ENCODE measurements around the gene KRT83. TPM values are rescaled to one million over a fixed set of nuclear protein-coding genes. Genes with fewer than 3 reads are reported as not detected.

Gene KRT83
- total RNA-seq (2022) (12.2 and 14.5 TPM in 2 replicates), Bru-seq, nascent RNA (not detected), BruChase-seq, experiment 1, labeled RNA remaining after a 6-hour chase (percentile 8 among the genes with signal in this experiment), BruChase-seq, experiment 2, labeled RNA remaining after a 2-hour chase (percentile 17 among the genes with signal in this experiment)
- long read RNA-seq = 0 reads

GRCh38 chr12:52320784-52321400 is at the start of gene KRT83:
Gene KRT83, minus strand, starts transcription at chr12:52321398. Its CDS starts 63 bp downstream, at chr12:52321335.
- no peaks in the 10 kb centered on the region for H3K4me1 Mint-ChIP-seq (ENCODE audit: insufficient read depth, unreplicated experiment)
- TF ChIP-seq CTCF (IDR thresholded peaks at IDR 0.05; ENCODE audit: unreplicated experiment) = no peak
- intact Hi-C loops (cut with micrococcal nuclease) = loop anchor here (1.0 kb wide), 1 partner anchor 86 kb away; no protein-coding TSS in a partner anchor
- no peaks in the 10 kb centered on the region for H3K9me3 Mint-ChIP-seq (ENCODE audit: unreplicated experiment)
- no peak within 1 kb of the TSS for H3K27ac Mint-ChIP-seq (ENCODE audit: low read depth, unreplicated experiment)
- H3K27me3 Mint-ChIP-seq (ENCODE audit: insufficient read depth, unreplicated experiment) = no peaks in the 10 kb centered on the region
- no TSS peak for BruUV-seq (replicated peaks)
- POLR2A ChIA-PET = no interaction called here
- no peaks in the 10 kb centered on the region for H3K36me3 Mint-ChIP-seq (ENCODE audit: insufficient read depth, unreplicated experiment)
- CTCF ChIA-PET = interaction anchor here (1.1 to 3.5 kb wide), 4 partner anchors 34 to 163 kb away, joined by 3 to 12 read pairs (median 4); no protein-coding TSS in a partner anchor
- no peak for DNase-seq (ENCODE audit: unreplicated experiment)
- no peak within 1 kb of the TSS for H3K4me3 Mint-ChIP-seq (ENCODE audit: unreplicated experiment)

- no peak for DNase-seq (ENCODE audit: unreplicated experiment)
- Mint-ChIP-seq H3K9me3 (ENCODE audit: unreplicated experiment) (no peaks in the 10 kb centered on the region), H3K4me1 (ENCODE audit: insufficient read depth, unreplicated experiment) (no peaks in the 10 kb centered on the region), H3K27ac (ENCODE audit: low read depth, unreplicated experiment) (no peak overlapping the region), H3K4me3 (ENCODE audit: unreplicated experiment) (no peak overlapping the region), H3K36me3 (ENCODE audit: insufficient read depth, unreplicated experiment) (no peaks in the 10 kb centered on the region), H3K27me3 (ENCODE audit: insufficient read depth, unreplicated experiment) (peaks cover 11% of the 10 kb centered on the region)
- BruUV-seq (replicated peaks) = no TSS peak
- POLR2A ChIA-PET = interaction anchor here (1.1 kb wide), 1 partner anchor 24 kb away, joined by 3 read pairs; no protein-coding TSS in a partner anchor
- intact Hi-C loops (cut with micrococcal nuclease) = loop anchor here (5.0 kb wide), 3 partner anchors 138 to 228 kb away; partner anchors contain the start of gene KRT7
- CTCF ChIA-PET = interaction anchor here (0.7 to 8.2 kb wide), 9 partner anchors 12 to 616 kb away, joined by 3 to 174 read pairs (median 4); partner anchors contain the start of gene KRT6A
- TF ChIP-seq CTCF (IDR thresholded peaks at IDR 0.05; ENCODE audit: unreplicated experiment) = no peak
These were observed 48.6 kb upstream of the KRT83 start for GRCh38 chr12:52369809-52370208.

GRCh38 chr12:52369211-52369610 is 48.0 kb upstream of the KRT83 start:
- Mint-ChIP-seq H3K4me3 (ENCODE audit: unreplicated experiment) (no peak overlapping the region), H3K9me3 (ENCODE audit: unreplicated experiment) (no peaks in the 10 kb centered on the region), H3K27me3 (ENCODE audit: insufficient read depth, unreplicated experiment) (peaks cover 11% of the 10 kb centered on the region), H3K27ac (ENCODE audit: low read depth, unreplicated experiment) (no peak overlapping the region), H3K36me3 (ENCODE audit: insufficient read depth, unreplicated experiment) (no peaks in the 10 kb centered on the region), H3K4me1 (ENCODE audit: insufficient read depth, unreplicated experiment) (no peaks in the 10 kb centered on the region)
- ChIA-PET CTCF (interaction anchor here (0.9 to 8.2 kb wide), 5 partner anchors 41 to 507 kb away, joined by 3 to 174 read pairs (median 4); no protein-coding TSS in a partner anchor), POLR2A (interaction anchor here (0.5 to 1.1 kb wide), 3 partner anchors 24 to 152 kb away, joined by 3 to 4 read pairs (median 3); no protein-coding TSS in a partner anchor)
- no TSS peak for BruUV-seq (replicated peaks)
- DNase-seq (ENCODE audit: unreplicated experiment) = no peak
- intact Hi-C loops (cut with micrococcal nuclease) = no loop called here
- TF ChIP-seq CTCF (IDR thresholded peaks at IDR 0.05; ENCODE audit: unreplicated experiment) = no peak

- intact Hi-C loops (cut with micrococcal nuclease) = no loop called here
- Mint-ChIP-seq H3K4me3 (ENCODE audit: unreplicated experiment) (no peak overlapping the region), H3K4me1 (ENCODE audit: insufficient read depth, unreplicated experiment) (no peaks in the 10 kb centered on the region), H3K9me3 (ENCODE audit: unreplicated experiment) (no peaks in the 10 kb centered on the region), H3K27me3 (ENCODE audit: insufficient read depth, unreplicated experiment) (peaks cover 11% of the 10 kb centered on the region), H3K27ac (ENCODE audit: low read depth, unreplicated experiment) (no peak overlapping the region), H3K36me3 (ENCODE audit: insufficient read depth, unreplicated experiment) (no peaks in the 10 kb centered on the region)
- POLR2A ChIA-PET = interaction anchor here (0.5 to 1.1 kb wide), 4 partner anchors 17 to 152 kb away, joined by 3 to 4 read pairs (median 3); no protein-coding TSS in a partner anchor
- CTCF ChIA-PET = interaction anchor here (0.6 to 8.2 kb wide), 4 partner anchors 84 to 508 kb away, joined by 3 to 174 read pairs (median 5); no protein-coding TSS in a partner anchor
- no peak for DNase-seq (ENCODE audit: unreplicated experiment)
- no peak for TF ChIP-seq CTCF (IDR thresholded peaks at IDR 0.05; ENCODE audit: unreplicated experiment)
- BruUV-seq (replicated peaks) = no TSS peak
These were observed 47.3 kb upstream of the KRT83 start for GRCh38 chr12:52368508-52368907.

Data from MCF 10A (cell line).